ENCODE measurements around the gene GGACT. TPM values are rescaled to one million over a fixed set of nuclear protein-coding genes. Genes with fewer than 3 reads are reported as not detected.

GGACT gene
- total and polyA plus RNA-seq, 2 of the 8 experiments (the other 6 are each of a cell fraction or from before 2014, with no cell fraction given): 1.1 to 1.5 TPM

DNA sequence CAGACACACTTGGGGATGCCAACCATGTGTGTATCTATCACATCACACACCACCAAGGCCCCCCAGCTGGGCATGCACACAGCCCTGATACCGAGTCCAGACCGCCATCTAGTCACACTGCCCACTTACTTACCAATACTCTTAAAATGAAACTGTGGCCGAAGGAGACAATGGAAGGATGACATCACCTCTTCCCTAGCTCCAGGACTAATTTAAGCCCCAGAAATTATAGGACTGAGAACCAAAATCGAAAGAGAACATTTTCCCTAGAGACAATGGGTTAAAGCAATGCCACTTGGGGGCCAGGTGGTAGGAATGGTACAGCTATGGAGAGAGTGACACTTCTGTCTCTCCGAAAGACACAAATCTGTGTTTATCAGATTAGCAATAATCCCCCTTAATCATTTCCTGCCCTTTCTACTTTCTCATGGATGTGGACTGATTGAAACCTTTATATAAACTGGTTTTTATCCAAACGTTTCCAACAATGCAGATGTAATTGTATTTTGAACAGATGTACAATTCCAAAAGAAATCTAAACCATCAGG is 663 bp upstream of the GGACT start:
- H3K27ac ChIP-seq (ENCODE audit: low read depth, low read length): no peak overlapping the region
- peak overlapping the region; percentile 97; the same call in 1 of the 2 replicates for H2AFZ ChIP-seq (ENCODE audit: low read length)
- H3K27me3 ChIP-seq (replicated peaks in 1 of 4; ENCODE audit: control insufficient read depth in 3 of 4, extremely low read depth in 1 of 4, insufficient read depth in 3 of 4, low read length in 3 of 4): peaks cover 0 to 6% (median 6%) of the 10 kb centered on the region in 4 experiments; a peak in 6 of 7 replicates
- 0 out of 4 replicates have a peak overlapping the region, but pooled peaks of 1 of the 2 experiments have one; percentile 66 for H3K4me2 ChIP-seq (ENCODE audit: insufficient read depth in 1 of 2, low read depth in 2 of 2, low read length in 2 of 2)
- FAIRE-seq (no peak), DNase-seq (ENCODE audit: low read depth in 1 of 2, low spot score in 2 of 2) (no peak)
- H2BK120ac ChIP-seq (replicated peaks; ENCODE audit: low read depth, low read length): no peak overlapping the region
- no peaks in the 10 kb centered on the region for H3K79me1 ChIP-seq (ENCODE audit: low read depth, low read length)
- H2BK20ac ChIP-seq (ENCODE audit: low read length): peak overlapping the region; percentile 86; the same call in 1 of the 2 replicates
- no peak overlapping the region for H3K56ac ChIP-seq (replicated peaks; ENCODE audit: insufficient read length, low read depth, low read length)
- no peaks in the 10 kb centered on the region for H4K20me1 ChIP-seq (replicated peaks in 1 of 2; ENCODE audit: control insufficient read depth in 1 of 2, insufficient read depth in 2 of 2, low read length in 2 of 2)
- no peak overlapping the region for H3K23ac ChIP-seq (ENCODE audit: insufficient read length)
- no peak overlapping the region for H3K9ac ChIP-seq (replicated peaks in 1 of 4; ENCODE audit: extremely low read depth in 1 of 4, low read depth in 3 of 4, low read length in 3 of 4)
- H2AK5ac ChIP-seq (ENCODE audit: low read depth, low read length): no peak overlapping the region
- no peak overlapping the region for H3K14ac ChIP-seq (ENCODE audit: insufficient read length)
- H2BK5ac ChIP-seq (ENCODE audit: low read depth, low read length): peak overlapping the region; percentile 35; the same call in 1 of the 2 replicates
- CTCF ChIA-PET (ENCODE audit: partially characterized antibody): interaction anchor here (0.7 to 11.7 kb wide), 9 partner anchors 10 to 145 kb away, joined by 3 to 128 read pairs (median 4); no protein-coding TSS in a partner anchor
- peak overlapping the region; percentile 80; the same call in 1 of the 2 replicates for H4K8ac ChIP-seq (ENCODE audit: extremely low read depth, insufficient read depth, low read length)
- 87% methylated on average over 6 of the region's 6 CpGs; no CpG with 5 or more reads in 1 of the 2 experiments for WGBS, 2 experiments (ENCODE audit: extremely low coverage in 1 of 2, insufficient coverage in 1 of 2, insufficient read length in 1 of 2, insufficient replicate concordance in 2 of 2, low coverage in 1 of 2, low lambda C conversion rate in 2 of 2, missing lambda C conversion rate in 1 of 2)
- H4K91ac ChIP-seq (replicated peaks; ENCODE audit: insufficient read length, low read length): peak overlapping the region; percentile 96
- H2BK15ac ChIP-seq (ENCODE audit: low read length): peak overlapping the region; percentile 99
- POLR2A ChIA-PET (ENCODE audit: partially characterized antibody): no interaction called here
- H3K4me1 ChIP-seq (replicated peaks in 1 of 4; ENCODE audit: control insufficient read depth in 3 of 4, insufficient read depth in 4 of 4, low read length in 3 of 4): peaks cover 0 to 2% (median 0%) of the 10 kb centered on the region in 4 experiments; a peak in 1 of 7 replicates
- H3K23me2 ChIP-seq (ENCODE audit: low read depth, low read length): peaks cover 1% of the 10 kb centered on the region; the same call in 1 of the 2 replicates
- no peaks in the 10 kb centered on the region; a peak in 1 of 8 replicates for H3K36me3 ChIP-seq (ENCODE audit: control insufficient read depth in 2 of 4, insufficient read depth in 4 of 4, low read length in 3 of 4)
- H2BK12ac ChIP-seq (ENCODE audit: low read depth, low read length): peak overlapping the region; percentile 87; the same call in 1 of the 2 replicates
- H3K4ac ChIP-seq (replicated peaks; ENCODE audit: insufficient read length, low read depth, low read length): peak overlapping the region; percentile 71
- peak overlapping the region; percentile 34 for H4K5ac ChIP-seq (ENCODE audit: insufficient read length, low read depth, low read length)
- no peak overlapping the region for H3K4me3 ChIP-seq (ENCODE audit: extremely low read depth in 1 of 4, insufficient read depth in 2 of 4, low read depth in 3 of 4, low read length in 4 of 4)
- no peaks in the 10 kb centered on the region for H3K9me3 ChIP-seq (ENCODE audit: insufficient read depth in 2 of 2, low read depth in 1 of 2, low read length in 1 of 2)
- TF ChIP-seq, protein P1, sequence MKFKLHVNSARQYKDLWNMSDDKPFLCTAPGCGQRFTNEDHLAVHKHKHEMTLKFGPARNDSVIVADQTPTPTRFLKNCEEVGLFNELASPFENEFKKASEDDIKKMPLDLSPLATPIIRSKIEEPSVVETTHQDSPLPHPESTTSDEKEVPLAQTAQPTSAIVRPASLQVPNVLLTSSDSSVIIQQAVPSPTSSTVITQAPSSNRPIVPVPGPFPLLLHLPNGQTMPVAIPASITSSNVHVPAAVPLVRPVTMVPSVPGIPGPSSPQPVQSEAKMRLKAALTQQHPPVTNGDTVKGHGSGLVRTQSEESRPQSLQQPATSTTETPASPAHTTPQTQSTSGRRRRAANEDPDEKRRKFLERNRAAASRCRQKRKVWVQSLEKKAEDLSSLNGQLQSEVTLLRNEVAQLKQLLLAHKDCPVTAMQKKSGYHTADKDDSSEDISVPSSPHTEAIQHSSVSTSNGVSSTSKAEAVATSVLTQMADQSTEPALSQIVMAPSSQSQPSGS (IDR thresholded peaks at IDR 0.05; ENCODE audit: low read length): 0 out of 2 replicates have a peak, but pooled peaks have one; percentile 6
- no peak for TF ChIP-seq NANOG (IDR thresholded peaks at IDR 0.05; ENCODE audit: insufficient read depth, low read depth, low read length, poor library complexity, severe bottlenecking)
- no peaks in the 10 kb centered on the region for H3K79me2 ChIP-seq (ENCODE audit: control insufficient read depth in 1 of 2, insufficient read depth in 2 of 2, low read length in 2 of 2)
- H3K18ac ChIP-seq (ENCODE audit: extremely low read depth, low read length): no peak overlapping the region

All from H1 (cell line).